ENCODE measurements around the gene GOLGA6L24.
"Not testable (repeated sequence)": the region's sequence is repeated elsewhere in the genome, so short reads cannot be mapped to it uniquely, and the experiment has no call there.

Gene GOLGA6L24

DNA sequence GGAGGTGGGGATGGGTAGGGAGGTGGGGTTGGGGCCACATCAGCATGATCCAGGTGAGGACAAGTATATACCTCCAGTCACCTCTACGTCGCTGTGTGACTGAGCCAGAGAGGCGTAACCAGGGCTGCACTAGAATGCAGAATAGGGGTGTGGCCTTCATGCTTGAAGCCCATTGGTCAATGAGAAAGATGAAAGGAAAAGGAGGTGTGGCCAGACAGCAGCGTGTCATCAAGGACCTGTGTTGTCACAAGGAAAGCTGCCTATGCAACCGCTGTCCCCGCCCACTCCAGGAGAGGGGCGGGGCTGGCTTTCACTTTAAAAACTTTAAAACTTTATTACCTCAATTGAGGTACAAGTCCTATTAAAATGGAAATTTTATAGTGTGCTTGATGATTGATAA lies at the start of gene GOLGA6L24:
Gene GOLGA6L24, minus strand, starts transcription at position 101 of the 400 bp plus-strand sequence. Its CDS starts 61 bp downstream, at position 40.
- DNase-seq: not testable (repeated sequence)

- DNase-seq: not testable (repeated sequence)
These were observed 45.0 kb upstream of the GOLGA6L24 start for GRCh38 chr15:28402774-28403435.

DNA sequence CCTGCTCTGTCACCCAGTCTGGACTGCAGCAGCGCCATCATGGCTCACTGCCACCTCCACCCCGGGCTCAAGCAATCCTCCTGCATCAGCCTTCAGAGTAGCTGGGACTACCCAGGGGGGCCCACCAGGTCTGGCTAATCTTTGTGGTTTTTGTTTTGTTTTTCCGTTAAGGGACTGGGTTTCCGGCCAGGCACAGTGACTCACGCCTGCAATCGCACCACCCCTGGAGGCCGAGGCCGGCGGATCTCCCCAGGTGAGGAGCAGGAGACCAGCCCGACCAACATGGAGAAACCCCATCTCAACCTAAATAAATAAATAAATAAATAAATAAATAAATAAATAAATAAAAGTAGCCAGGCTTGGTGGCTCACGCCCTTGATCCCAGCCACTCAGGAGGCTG lies 38.1 kb upstream of the GOLGA6L24 start:
- not testable (repeated sequence) for DNase-seq

DNA sequence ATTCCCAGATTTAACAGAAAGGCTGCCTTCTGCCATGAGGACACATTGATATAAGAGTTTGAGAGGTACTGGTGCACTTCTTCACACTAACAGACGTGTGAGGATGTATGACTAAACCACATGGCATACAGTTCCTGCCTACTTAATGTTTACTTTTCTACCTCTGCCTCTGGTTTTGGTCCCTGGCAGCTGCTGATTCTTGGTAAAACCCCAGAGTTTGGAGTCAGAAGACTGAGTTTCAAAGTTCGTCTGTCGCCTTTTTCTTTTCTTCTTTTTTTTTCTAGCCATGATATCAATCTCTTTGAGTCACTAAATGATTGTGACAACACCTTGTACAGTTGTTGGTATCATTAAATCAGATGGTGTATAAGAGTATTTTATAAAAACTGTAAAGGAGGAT lies 22.2 kb upstream of the GOLGA6L24 start:
- not testable (repeated sequence) for DNase-seq

DNA sequence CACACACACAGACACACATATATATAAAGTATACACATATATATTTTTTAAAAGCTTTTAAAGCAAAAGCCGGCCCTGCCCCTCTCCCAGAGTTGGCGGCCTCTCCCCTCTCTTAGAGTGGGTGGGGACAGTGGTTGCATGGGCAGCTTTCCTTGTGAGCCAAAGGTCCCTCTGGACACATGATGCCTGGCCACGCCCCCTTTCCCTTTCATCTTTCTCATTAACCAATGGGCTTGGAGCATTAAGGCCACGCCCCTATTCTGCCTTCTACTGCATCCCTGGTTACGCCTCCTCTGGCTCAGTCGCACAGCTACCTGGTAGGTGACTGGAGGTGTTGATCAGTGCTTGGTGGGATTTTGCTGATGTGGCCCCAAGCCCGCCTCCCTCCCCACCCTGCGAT lies 20.5 kb upstream of the GOLGA6L24 start, which contains the start of gene GOLGA8F:
Gene GOLGA8F, plus strand, starts transcription at position 301 of the 400 bp plus-strand sequence. Its CDS starts 98 bp downstream, at position 399.
- DNase-seq: not testable (repeated sequence)

DNA sequence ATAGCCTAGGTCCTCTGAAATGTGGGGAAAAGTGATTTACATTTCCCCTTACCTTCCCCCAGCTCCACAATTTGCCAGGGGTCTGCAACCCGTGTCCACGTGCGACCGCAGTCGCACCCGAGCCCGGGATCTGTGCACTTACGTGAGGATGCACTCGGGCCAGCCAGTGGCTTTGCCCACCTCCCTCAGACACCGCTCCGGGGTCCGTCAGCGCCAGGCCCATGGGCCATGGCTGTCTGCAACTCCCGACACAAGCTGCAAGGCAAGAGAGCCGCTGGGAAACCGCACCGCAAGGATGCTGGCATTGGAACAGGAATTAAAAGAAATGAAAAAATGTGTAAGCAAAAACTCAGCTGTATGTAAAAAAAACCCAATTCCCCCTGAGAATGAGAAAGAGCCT lies 7.6 kb upstream of the GOLGA6L24 start:
- not testable (repeated sequence) for DNase-seq

GRCh38 chr15:28322129-28322588 lies 35.7 kb downstream of the GOLGA6L24 start, which contains the start of gene HERC2:
Gene HERC2, minus strand, starts transcription at chr15:28322179. Its CDS starts 746 bp downstream, at chr15:28321433.
- not testable (repeated sequence) for DNase-seq

DNA sequence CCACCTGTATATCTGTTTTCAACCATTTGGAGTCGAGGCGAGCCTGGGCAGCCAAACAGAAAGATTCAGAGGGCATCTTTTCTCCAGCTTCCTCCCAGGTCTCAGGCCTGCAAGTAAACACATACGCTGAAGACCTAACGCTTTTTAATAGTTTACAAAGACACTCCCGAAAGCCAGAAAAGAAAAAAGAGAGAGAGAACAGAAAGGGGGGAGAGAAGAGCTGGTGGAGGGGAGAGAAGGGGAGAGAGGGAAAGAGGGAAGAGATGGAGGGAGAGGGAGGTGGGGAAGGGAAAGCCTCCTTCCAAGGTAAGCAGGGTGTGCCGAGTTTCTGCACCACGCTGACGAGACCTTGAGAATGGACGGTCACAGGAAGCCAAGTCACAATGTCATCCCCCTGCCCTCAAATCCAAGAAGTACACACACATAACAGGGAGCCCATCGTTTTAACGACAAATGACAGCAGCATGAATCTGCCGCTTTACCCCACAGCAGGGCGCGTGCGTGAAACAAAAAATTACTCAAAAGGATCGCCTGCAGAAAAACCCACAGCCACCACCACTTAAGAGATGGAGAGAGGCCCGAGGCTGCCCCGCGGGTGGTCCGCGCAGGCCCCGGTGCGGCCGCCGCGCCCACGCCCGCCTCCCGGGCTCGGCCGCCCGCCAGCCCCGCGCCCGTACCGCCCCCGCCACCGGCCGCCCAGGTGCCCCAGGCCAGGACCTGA lies 36.4 kb downstream of the GOLGA6L24 start:
- not testable (repeated sequence) for DNase-seq

- not testable (repeated sequence) for DNase-seq
These were observed 38.2 kb downstream of the GOLGA6L24 start for GRCh38 chr15:28319725-28320124.

DNA sequence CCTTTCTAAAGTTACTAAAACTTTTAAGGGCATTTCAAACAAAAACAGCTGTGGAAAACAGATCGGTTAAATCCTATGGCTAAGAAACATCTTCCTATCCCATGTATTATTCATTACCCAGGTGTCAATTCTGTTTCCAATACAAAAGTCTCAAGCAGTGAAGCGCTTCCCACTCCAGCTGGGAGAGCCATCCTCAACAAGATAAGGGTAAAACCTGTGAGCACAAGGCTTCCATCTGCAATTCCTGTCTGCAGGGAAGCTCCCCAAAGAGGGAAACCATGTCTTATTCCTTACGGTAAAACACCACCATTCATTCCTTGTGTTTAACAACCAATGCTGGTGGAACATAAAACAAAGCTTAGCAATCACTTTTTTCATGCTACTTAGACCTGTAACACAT lies 39.1 kb downstream of the GOLGA6L24 start:
- DNase-seq: not testable (repeated sequence)

GRCh38 chr15:28318122-28318521 lies 39.8 kb downstream of the GOLGA6L24 start:
- not testable (repeated sequence) for DNase-seq

DNA sequence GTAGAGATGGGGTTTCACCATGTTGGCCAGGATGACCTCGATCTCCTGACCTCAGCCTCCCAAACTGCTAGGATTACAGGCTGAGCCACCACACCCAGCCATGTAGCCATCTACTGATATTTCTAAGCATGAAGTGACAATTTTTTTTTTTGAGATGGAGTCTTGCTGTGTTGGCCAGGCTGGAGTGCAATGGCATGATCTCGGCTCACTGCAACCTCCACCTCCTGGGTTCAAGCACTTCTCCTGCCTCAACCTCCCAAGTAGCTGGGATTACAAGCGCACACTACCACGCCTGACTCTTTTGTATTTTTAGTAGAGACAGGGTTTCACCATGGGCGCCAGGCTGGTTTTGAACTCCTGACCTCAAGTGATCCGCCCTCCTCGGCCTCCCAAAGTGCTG lies 40.9 kb downstream of the GOLGA6L24 start:
- DNase-seq: not testable (repeated sequence)

DNA sequence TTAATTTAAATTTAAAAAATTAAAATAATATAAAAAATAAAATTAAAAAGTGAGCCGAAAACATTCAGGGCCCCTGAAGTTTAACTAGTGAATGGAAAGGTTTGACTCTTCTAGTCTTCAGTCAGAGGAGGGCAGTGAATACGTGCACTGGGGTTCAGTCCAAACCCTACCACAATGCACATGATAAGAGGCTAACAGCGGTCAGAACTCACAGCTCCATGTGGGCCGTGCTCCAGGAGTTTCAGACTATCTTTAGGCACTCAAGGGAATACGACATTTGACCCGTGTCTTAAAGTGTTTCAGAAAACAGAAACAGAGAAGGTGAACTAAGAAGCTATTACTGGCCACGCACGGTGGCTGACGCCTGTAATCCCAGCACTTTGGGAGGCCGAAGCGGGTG lies 47.4 kb downstream of the GOLGA6L24 start:
- not testable (repeated sequence) for DNase-seq

DNA sequence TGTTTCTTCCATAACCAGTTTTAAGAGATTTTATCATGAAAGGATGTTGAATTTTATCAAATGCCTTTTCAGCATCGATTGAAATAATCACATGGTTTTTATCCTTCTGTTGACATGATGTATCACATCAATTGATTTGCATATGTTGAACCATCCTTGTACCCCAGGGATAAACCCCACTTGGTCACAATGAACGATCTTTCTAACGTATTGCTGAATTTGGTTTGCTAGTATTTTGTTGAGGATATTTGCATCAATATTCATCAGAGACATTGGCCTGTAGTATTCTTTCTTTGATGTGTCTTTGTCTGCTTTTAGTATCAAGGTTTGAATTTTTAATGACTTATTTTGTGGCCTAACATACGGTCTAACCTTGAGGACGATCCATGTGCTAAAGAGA lies 49.2 kb downstream of the GOLGA6L24 start:
- DNase-seq: not testable (repeated sequence)
